ENCODE data around the gene FBXO24.
A peak's percentile ranks its signal among the peaks of the same experiment; 100 is the strongest.

The FBXO24 gene

GRCh38 chr7:100623951-100624824 lies 38.1 kb downstream of the FBXO24 start:
- POLR2A ChIA-PET = interaction anchor here (1.9 to 4.8 kb wide), 2 partner anchors 38 kb away, joined by 7 to 28 read pairs; partner anchors contain the start of genes FBXO24 and LRCH4
- Histone ChIP-seq H3K4me3 (ENCODE audit: low read depth, low read length) (no peak overlapping the region), H3K9me3 (ENCODE audit: control insufficient read depth, insufficient read depth, low read depth, low read length) (no peaks in the 10 kb centered on the region), H3K27ac (ENCODE audit: extremely low read depth, low read depth, low read length) (no peak overlapping the region), H3K4me1 (ENCODE audit: control insufficient read depth, insufficient read depth, low read length) (no peaks in the 10 kb centered on the region), H3K36me3 (ENCODE audit: control insufficient read depth in 2 of 2, insufficient read depth in 1 of 2, low read length in 2 of 2) (no peaks in the 10 kb centered on the region)
- CTCF ChIA-PET = interaction anchor here (0.7 to 0.8 kb wide), 2 partner anchors 10 to 83 kb away, joined by 4 read pairs; no protein-coding TSS in a partner anchor
- TF ChIP-seq SCRT1 (tag by site-specific recombination; IDR thresholded peaks at IDR 0.05; ENCODE audit: borderline replicate concordance) (no peak), ZNF112 (tag by site-specific recombination; IDR thresholded peaks at IDR 0.05) (no peak), ZNF660 (tag by site-specific recombination; IDR thresholded peaks at IDR 0.05) (no peak), ZNF121 (tag by site-specific recombination; IDR thresholded peaks at IDR 0.05) (peak; percentile 89), ZNF571 (tag by site-specific recombination; IDR thresholded peaks at IDR 0.05) (no peak), ZNF146 (tag by site-specific recombination; IDR thresholded peaks at IDR 0.05) (no peak), ZNF530 (tag by site-specific recombination; IDR thresholded peaks at IDR 0.05; ENCODE audit: low read depth) (no peak), PRDM10 (tag by site-specific recombination; IDR thresholded peaks at IDR 0.05) (peak; percentile 71), KLF1 (tag by site-specific recombination; IDR thresholded peaks at IDR 0.05) (peak; percentile 84), ELK4 (IDR thresholded peaks at IDR 0.05; ENCODE audit: borderline replicate concordance, low read depth, low read length) (no peak), ZNF621 (tag by site-specific recombination; IDR thresholded peaks at IDR 0.05) (no peak), ZNF791 (tag by site-specific recombination; IDR thresholded peaks at IDR 0.05) (no peak), ZFP69B (tag by site-specific recombination; IDR thresholded peaks at IDR 0.05) (no peak)

- ChIA-PET POLR2A (interaction anchor here (0.6 to 4.8 kb wide), 7 partner anchors 10 to 264 kb away, joined by 3 to 28 read pairs (median 4); partner anchors contain the start of genes AGFG2, FBXO24, LRCH4 and MOSPD3), CTCF (interaction anchor here (0.7 to 1.5 kb wide), 4 partner anchors 9 to 225 kb away, joined by 3 to 5 read pairs (median 4); no protein-coding TSS in a partner anchor)
- Histone ChIP-seq H3K9me3 (ENCODE audit: control insufficient read depth, insufficient read depth, low read depth, low read length) (no peaks in the 10 kb centered on the region), H3K4me3 (ENCODE audit: low read depth, low read length) (no peak overlapping the region), H3K4me1 (ENCODE audit: control insufficient read depth, insufficient read depth, low read length) (no peaks in the 10 kb centered on the region), H3K27ac (ENCODE audit: extremely low read depth, low read depth, low read length) (no peak overlapping the region), H3K36me3 (ENCODE audit: control insufficient read depth in 2 of 2, insufficient read depth in 1 of 2, low read length in 2 of 2) (no peaks in the 10 kb centered on the region)
- TF ChIP-seq ZNF626 (tag by site-specific recombination; IDR thresholded peaks at IDR 0.05) (no peak), ZNF580 (tag by site-specific recombination; IDR thresholded peaks at IDR 0.05) (peak; percentile 92)
These were observed 39.9 kb downstream of the FBXO24 start for GRCh38 chr7:100626055-100626454.
